GM19397 (cell line): ENCODE measurements around the gene ZNF429.
"Not testable (repeated sequence)": the region's sequence is repeated elsewhere in the genome, so short reads cannot be mapped to it uniquely, and the experiment has no call there.

Source experiments
- ATAC-seq: cut with Tn5 transposase; IDR thresholded peaks from one replicate; pipeline ENCODE4 v1.9.1; 2021; ENCODE audit warnings: mild to moderate bottlenecking, moderate library complexity; ENCODE audit not compliant: unreplicated experiment

ZNF429 gene

DNA sequence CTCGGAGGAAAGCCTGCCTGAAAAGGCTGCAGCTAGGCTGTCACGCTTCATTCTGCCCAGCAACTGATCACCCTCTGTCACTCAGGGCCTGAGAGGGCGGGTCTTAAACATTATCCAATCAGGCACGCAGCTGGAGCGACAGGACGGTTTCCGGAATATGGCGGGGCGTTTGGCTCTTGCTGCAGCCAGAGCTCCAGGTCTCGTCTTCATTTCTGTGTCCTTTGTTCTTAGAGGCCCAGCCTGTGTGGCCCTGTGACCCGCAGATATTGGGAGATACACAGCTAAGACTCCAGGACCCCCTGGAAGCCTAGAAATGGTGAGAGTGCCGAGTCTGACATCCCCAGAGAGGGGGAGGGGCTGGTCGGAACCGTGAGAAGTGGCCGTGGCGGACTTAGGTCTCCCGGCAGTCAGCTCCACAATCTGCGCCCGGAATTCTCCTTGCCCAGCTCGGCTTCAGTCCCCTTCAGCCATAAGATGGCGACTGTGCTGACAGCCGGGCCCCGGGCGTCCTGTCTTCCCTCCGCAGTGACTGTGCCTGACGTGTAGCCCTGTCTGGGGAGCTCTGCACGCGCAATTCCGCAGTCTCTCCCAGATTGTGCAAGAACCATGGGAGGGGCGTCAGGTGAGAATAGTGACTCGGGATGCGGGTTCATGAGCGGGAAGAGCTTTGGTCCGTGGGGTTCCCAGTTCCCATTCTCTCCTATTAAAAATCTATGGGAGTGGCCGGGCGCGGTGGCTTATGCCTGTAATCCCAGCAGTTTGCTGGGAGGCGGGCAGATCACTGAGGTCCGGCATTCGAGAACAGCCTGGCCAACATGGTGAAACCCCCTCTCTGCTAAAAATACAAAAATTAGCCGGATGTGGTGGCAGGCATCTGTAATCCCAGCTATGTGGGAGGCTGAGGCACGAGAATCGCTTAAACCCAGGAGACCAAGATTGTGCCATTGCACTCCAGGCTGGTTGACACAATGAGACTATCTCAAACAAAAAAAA is at the start of gene ZNF429:
Gene ZNF429 (plus strand): TSS at position 144 of the 993 bp plus-strand sequence. CDS start 170 bp downstream, at position 314.
- peak; percentile 99 for ATAC-seq

DNA sequence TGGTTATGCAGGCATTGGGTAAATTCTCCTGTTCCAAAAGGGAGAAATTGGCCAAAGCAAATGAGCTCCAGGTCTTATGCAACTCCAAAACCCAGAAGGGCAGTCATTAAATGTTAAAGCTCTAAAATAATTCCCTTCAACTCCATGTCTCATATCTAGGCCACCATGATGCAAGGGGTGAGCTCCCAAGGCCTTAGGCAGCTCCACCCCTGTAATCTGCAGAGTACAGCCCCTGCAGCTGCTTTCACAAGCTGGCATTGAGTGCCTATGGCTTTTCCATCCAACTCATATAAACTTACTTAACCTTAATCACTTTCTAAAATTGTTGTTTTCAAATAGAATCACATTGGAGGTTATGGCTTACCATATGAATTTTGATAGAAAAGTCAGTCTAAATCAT is 44.7 kb upstream of the ZNF429 start:
- ATAC-seq: no peak

DNA sequence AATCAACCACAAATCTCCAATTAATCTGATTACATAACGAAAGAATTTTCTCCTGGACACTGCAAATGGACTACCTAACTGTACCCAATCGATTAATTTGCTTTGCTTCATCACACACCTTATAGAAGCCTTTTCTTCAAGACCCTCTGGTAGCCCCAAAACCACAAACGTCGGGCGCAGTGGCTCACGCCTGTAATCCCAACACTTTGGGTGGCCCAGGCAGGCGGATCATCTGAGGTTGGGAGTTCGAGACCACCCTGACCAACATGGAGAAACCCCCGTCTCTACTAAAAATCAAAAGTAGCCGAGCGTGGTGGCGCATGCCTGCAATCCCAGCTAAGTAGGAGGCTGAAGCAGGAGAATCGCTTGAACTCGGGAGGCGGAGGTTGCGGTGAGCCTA is 42.9 kb upstream of the ZNF429 start:
- ATAC-seq: no peak

DNA sequence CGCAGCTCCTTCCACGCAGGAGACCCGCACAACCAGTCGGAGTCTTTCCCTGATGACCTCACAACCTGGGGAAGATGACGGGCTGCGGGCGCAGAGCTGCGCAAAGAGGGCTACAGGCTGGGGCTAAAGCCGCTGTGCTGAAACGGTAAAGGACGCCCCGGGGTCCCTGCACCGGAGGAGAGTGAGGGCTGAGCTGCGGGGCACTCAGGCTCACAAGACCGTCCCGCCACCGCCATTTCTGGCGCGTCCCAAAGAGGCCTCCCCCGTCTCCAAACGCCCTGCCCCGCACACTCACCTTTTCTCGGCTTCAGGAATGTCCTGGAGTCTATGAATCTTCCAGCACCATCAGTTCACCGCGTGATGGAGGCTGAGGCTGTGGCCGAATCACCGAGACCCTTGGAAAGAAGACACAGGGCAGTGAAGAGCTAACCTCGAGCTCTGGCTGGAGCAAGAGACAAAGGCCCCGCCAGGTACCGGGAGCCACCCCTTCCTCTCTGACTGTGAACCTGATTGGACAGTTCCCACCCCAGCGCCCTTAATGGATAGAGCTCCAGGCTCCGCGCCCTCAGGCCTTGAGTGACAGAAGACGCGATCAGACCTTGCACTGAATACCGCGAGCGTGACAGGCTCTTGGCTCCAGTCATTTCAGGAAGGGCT is 41.8 kb upstream of the ZNF429 start:
- no peak for ATAC-seq

DNA sequence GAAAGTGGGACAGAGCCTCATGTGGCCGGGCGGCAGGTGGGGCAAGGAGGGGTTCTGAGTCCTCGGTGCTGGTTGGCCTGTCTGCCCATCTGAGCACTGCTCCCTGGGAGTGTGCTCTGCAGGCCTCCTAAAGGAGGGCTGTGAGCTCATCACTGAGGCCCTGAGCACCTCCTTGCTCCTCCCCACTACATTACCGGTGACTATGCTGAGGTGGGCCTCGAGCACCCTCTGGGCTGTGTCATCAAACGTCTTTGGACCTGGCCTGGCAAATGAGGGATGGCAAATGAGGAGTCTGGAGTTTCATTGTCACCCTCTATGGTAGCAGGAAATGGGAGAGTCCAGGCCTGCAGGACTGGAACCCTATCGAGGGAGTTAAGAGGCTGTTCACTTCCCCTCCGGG is 38.8 kb upstream of the ZNF429 start:
- no peak for ATAC-seq

DNA sequence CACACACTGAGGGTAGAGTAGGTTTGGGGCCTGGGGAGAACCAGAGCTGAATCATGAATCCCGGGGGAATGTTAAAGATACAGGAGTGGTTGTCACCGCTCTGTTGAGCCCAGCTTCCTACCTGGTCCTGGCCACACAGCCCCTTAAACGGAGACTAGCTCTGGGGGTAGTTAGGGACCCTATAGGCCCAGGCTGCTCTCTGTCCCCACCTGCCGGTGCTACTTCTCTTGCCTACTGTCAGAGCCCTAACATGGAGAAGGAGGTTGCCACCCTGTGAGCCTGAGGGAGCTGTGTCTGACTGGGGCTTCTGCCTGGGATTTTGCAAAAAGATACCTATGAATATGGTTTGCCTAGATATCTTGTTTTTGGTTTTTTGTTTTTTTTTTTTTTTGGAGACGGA is 36.6 kb upstream of the ZNF429 start:
- no peak for ATAC-seq

DNA sequence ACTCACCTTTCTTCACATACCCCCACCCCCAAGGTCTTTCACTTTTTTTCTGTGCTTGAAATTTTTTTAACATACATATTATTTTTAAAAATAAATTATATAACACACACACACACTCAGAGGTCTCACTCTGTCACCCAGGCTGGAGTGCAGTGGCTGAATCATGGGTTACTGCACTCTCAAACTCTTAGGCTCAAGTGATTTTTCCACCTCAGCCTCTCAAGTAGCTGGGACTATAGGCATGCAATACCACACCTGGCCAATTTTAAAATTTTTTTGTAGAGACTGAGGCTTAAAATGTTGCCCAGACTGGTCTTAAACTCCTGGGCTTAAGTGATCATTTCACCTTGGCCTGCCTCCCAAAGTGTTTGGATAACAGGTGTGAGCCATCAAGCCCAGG is 32.9 kb upstream of the ZNF429 start:
- no peak for ATAC-seq

DNA sequence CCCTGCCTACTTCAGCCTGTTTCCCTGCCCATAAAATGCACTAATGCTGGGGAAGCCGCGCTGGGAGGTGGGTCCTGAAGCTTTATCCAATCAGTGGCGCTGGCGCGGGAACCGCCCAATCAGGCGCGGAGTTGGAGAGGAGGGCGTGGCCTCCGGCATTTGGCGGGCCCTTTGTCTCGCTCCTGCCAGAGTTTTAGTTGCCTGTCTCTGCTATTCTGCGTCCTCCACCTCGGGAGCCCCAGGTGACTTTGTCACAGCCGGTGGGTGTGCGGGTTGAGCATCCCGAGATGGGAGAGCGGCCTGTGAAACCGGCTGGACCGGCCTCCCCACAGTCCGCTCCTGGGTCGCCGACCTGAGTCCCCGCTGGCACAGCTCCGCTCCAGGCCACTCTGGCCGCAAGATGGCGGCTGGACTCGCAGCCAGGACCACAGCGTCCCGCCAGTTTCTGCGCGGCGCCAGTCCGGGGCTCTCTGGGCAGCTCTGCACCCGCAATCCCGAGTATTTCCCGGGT is 30.7 kb upstream of the ZNF429 start:
- ATAC-seq: no peak

DNA sequence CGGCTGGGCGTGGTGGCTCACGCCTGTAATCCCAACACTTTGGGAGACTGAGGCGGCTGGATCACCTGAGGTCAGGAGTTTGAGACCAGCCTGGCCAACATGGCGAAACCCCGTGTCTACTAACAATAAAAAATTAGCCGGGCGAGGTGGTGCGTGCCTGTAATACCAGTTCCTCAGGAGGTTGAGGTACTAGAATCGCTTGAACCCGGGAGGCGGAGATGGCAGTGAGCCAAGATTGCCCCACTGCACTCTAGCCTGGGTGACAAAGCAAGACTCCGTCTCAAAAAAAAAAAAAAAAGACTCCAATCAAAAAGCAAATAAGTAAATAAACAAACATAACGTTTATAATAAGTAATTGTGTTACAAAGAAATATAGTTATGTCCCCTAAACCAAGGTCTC is 23.0 kb upstream of the ZNF429 start:
- ATAC-seq: not testable (repeated sequence)

DNA sequence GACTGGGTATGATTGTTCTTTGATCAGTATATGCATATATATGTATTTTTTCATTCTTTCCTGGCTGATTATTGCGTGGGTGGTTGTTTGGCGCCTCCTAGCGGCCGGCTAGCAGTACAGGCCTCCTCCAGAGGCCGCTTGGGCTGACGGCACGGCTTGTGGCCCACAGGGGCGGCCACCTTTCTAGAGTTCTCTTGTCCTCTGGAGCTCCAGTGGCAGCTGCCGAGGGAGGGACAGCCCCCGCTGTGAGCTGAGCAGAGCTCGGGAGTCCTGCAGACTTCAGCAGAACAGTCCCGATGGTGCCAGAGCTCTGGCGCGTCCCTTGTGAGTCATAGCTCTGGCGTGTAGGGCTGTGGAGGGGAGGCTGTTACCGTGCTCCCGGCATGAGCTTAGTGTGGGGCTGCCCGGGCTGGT is 22.5 kb upstream of the ZNF429 start:
- no peak for ATAC-seq

DNA sequence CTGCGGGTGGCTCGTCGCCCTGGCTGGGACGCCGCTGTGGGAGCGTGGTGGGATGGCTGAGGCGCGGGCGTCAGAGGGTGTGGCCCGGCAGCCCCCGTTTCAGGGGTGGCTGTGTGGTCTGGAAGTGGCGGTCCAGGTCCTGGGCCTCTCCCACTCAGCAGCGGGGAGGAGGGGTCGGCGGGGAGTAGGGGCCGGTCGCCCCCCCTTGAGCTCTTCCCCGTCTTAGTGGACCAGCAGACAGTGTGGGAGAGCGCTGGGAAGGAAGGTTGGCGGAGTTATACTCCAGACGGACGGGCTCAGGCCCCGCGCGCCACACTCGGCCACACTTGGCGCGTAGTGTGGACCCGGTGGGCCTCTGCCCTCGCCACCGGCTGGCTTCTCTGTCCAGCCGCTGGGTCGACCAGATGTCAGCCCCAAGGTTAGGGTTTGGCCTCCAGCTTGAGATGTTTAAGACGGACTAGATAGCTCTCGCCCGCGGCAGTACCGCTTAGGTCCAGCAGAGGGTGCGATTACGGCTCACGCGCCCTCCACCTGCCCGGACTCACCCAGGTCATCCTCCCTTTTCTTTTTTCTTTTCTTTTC is 21.7 kb upstream of the ZNF429 start:
- ATAC-seq: no peak

DNA sequence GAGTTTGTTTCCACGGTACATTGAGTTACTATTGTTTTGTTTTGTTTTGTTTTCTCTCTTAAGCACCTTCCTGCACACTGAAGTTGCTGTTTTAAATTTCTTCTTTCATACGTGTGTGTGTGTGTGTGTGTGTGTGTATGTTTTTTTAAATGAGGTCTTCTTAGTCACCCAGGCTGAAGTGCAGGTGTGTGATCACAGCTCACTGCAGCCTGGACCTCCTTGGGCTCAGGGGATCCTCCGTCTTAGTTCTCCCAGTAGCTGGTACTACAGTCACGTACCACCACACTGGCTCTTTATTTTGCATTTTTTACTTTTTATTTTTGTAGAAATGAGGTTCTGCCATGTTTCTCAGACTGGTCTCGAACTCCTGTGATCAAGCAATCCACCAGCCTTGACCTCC is 20.8 kb upstream of the ZNF429 start:
- no peak for ATAC-seq

DNA sequence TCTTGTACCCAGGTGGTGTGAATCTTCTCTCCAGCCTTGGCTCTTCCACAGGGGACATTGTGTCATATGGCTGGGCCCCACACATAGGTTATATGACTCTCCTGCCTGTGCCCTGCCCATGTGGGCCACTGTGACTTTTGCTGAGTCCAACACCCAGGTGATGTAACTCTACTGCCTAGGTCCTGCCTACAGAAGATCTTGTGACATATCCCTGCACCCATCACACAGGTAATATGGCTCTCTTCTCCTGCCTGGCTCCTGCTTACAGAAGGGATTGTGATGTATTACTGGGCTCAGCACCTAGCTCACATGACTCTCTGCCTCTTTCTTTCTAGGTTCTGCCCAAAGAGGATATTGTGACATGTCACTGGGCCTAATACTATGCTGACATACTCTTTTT is 19.5 kb upstream of the ZNF429 start:
- no peak for ATAC-seq

DNA sequence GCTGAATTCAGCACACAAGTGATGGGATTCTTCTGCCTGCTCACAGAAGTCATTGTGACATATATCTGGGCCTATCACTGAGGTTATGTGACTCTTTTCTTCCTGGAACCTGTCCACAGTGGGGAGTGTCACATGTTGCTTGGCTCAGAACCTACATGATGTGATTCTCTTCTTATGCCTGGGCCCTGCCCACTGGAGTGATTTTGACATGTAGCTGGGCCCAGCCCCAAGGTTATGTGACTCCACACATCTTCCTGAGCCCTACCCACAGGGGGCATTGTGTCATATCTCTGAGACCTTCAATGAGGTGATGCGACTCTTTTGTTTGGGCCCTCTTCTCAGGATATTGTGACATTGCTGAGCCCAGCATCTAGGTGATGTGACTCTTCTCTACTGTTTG is 17.4 kb upstream of the ZNF429 start:
- ATAC-seq: no peak

DNA sequence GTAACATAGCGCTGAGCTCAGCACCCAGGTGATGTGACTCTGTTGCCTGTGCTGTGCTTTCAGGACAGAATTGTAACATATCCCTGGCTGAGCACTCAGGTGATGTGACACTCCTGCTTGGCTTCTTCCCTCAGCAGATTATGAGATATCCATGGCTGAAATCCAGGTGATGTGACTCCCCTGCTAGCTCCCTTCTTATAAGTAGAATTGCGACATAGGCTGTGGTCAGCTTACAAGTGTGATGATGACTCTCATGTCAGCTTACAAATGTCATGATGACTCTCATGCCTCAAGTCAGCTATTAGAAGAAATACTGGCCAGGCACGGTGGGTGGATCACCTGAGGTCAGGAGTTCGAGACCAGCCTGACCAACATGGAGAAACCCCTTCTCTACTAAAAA is 14.3 kb upstream of the ZNF429 start:
- no peak for ATAC-seq

DNA sequence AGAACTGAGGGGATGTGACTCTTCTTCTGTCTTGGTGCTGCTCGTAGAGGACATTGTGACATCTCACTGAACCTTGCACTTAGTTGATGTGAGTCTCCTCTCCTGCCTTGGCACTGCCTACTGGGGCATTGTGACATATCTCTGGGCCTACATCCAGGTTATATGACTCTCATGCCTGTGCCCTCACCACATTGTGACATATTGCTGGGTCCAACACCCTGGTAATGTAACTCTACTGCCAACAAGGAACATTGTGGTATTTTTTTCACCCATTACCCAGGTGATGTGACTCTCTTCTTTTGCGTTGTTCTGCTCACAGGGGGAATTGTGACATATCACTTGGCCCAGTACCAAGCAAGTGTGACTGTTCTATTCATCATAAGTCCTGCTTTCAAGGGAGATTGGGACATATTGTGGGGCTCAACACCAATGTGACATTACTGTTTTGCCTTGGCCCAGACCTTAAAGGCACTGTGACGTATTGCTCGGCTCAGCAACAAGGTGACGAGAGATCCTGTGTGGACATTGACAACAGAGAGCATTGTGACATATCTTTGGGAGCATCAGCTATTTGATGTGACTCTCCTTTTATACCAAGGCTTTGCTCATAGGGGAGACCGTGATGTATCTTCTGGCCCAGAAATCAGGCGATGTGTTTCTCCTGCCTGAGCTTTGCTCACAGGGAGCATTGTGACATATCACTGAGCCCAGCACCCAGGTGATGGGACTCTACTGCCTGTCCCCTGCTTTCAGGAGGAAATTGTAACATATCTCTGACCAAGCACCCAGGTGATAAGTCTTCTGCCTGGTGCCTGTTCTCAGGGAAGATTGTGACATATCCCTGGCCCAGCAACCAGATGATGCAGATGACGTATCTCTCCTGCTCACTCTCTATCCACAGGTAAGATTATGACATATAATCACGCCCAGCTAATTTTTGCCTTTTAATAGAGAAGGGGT is 12.2 kb upstream of the ZNF429 start:
- no peak for ATAC-seq

DNA sequence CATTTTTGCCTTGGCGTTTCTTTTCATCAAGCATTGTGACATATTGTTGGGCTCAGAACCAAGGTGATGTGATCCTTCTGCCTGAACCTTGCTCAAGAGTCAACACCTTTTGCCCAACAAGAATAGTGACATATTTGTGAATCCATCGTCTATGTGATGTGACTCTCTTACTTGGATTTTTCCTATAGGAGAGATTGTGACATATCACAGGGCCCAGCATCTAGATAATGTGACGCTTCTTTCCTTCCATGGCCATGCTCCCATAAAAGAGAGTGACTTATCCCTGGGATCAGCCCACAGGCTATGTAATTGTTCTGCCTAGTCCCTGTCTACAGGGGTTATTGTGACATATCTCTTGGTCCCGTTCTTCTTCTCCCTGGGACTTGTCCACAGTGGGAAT is 8.5 kb upstream of the ZNF429 start:
- no peak for ATAC-seq

DNA sequence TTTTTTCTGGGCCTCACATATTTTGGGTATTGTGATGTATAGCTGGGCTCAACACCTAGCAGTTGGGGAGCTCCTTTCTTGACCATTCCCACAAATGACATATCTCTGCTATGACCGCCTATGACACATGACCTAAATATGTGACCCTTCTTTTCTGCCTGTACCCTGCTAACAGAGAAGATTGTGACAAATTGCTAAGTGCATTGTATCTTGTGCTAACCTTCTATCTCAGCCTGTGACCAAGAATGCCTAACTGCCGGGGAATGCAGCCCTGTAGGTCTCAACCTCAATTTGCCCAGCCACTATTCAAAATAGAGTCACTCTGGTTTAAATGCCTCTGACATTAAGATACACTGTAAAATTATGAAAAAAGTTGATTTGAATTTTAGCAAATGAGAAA is 6.8 kb upstream of the ZNF429 start:
- ATAC-seq: no peak

DNA sequence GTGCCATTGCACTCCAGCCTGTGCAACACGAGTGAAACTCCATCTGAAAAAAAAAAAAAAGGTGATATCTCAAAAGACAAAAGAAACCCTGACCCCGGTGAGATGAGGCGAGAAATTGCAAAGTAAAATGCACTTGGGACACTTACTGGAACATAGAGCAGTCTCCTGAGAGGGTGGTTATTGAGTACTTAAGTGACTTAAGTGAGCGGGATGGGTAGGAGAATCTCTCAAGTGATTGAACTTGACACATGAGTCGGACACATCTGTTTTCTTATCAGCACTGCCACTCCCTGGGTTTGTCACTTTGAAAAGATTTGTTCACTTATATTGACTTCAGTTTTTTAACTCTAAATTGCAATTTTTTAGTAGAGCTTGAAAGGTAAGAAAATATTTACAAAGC is 2.8 kb downstream of the ZNF429 start:
- ATAC-seq: no peak

DNA sequence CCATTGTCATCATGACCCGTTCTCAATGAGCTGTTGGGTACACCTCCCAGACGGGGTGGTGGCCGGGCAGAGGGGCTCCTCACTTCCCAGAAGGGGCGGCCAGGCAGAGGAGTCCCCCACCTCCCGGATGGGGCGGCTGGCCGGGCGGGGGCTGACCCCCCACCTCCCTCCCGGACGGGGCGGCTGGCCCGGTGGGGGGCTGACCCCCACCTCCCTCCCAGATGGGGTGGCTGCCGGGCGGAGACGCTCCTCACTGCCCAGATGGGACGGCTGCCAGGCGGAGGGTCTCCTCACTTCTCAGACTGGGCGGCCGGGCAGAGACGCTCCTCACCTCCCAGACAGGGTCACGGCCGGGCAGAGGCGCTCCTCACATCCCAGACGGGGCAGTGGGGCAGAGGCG is 5.7 kb downstream of the ZNF429 start:
- ATAC-seq: not testable (repeated sequence)
